Cerebellar nuclear complex (tissue), 1 donor: ENCODE measurements around the gene ABCB6.
"Not testable (repeated sequence)": the region's sequence is repeated elsewhere in the genome, so short reads cannot be mapped to it uniquely, and the experiment has no call there.

ENCODE experiments used
- DNase-seq, 2 experiments: peaks; one replicate each; lab custom pipeline; 2025; lab: John Stamatoyannopoulos, UW

The ABCB6 gene

GRCh38 chr2:219218732-219219701, at the start of gene ABCB6:
TSS of gene ABCB6 (minus strand) at chr2:219218958. CDS start at chr2:219218673, 285 bp downstream.
- peak; percentile 69 to 77 for DNase-seq

GRCh38 chr2:219268294-219268693, 49.5 kb upstream of the ABCB6 start:
- no peak for DNase-seq

GRCh38 chr2:219266886-219267285, 48.1 kb upstream of the ABCB6 start:
- no peak for DNase-seq

GRCh38 chr2:219266232-219266631, 47.5 kb upstream of the ABCB6 start:
- no peak for DNase-seq

- no peak for DNase-seq
Measured at GRCh38 chr2:219261024-219261855, 42.5 kb upstream of the ABCB6 start.

- DNase-seq = not testable (repeated sequence)
Measured at GRCh38 chr2:219258942-219259341, 40.2 kb upstream of the ABCB6 start.

- DNase-seq = no peak
Measured at GRCh38 chr2:219254590-219255201, 35.9 kb upstream of the ABCB6 start.

GRCh38 chr2:219253753-219254589, 35.2 kb upstream of the ABCB6 start, which contains the start of gene TUBA4A:
TSS of gene TUBA4A (minus strand) at chr2:219253918. CDS start at chr2:219253858, 60 bp downstream.
- peak; percentile 45 to 78 for DNase-seq

- DNase-seq = no peak
Measured at GRCh38 chr2:219252900-219253752, 34.4 kb upstream of the ABCB6 start, which contains the start of gene TUBA4B. TSS of gene TUBA4B (plus strand) at chr2:219253243. CDS start at chr2:219253408, 165 bp downstream.

- DNase-seq = no peak
Measured at GRCh38 chr2:219252570-219252899, 33.8 kb upstream of the ABCB6 start.

GRCh38 chr2:219252084-219252483, 33.3 kb upstream of the ABCB6 start:
- DNase-seq = no peak

- no peak for DNase-seq
Measured at GRCh38 chr2:219251656-219252055, 32.9 kb upstream of the ABCB6 start.

- DNase-seq = no peak
Measured at GRCh38 chr2:219250049-219250781, 31.5 kb upstream of the ABCB6 start.

- DNase-seq = no peak
Measured at GRCh38 chr2:219249203-219249980, 30.6 kb upstream of the ABCB6 start.

GRCh38 chr2:219248845-219249202, 30.1 kb upstream of the ABCB6 start:
- no peak for DNase-seq

GRCh38 chr2:219247678-219248642, 29.2 kb upstream of the ABCB6 start:
- no peak for DNase-seq

- DNase-seq = no peak
Measured at GRCh38 chr2:219246559-219246958, 27.8 kb upstream of the ABCB6 start.

GRCh38 chr2:219245899-219246230, 27.1 kb upstream of the ABCB6 start:
- DNase-seq = no peak
